ENCODE measurements around the gene ZFYVE28.

Gene ZFYVE28

DNA sequence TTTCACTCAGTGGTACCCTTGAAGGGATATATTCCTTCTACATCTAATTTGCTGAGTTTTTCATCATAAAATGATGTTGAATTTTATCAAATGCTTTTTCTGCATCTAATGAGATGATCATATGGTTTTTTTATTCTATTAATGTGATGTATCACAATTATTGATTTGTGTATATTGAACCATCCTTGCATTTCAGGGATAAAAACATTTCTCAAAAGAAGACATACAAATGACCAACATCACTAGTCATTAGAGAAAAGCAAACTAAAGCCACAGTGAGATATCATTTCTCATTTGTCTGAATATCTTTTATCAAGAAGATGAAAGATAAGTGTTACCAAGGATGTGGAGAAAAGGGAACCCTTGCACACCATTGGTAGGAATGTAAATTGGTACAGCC lies 90.9 kb downstream of the ZFYVE28 start:
- DNase-seq (ENCODE audit: low spot score) = no peak
- TF ChIP-seq, protein P1, sequence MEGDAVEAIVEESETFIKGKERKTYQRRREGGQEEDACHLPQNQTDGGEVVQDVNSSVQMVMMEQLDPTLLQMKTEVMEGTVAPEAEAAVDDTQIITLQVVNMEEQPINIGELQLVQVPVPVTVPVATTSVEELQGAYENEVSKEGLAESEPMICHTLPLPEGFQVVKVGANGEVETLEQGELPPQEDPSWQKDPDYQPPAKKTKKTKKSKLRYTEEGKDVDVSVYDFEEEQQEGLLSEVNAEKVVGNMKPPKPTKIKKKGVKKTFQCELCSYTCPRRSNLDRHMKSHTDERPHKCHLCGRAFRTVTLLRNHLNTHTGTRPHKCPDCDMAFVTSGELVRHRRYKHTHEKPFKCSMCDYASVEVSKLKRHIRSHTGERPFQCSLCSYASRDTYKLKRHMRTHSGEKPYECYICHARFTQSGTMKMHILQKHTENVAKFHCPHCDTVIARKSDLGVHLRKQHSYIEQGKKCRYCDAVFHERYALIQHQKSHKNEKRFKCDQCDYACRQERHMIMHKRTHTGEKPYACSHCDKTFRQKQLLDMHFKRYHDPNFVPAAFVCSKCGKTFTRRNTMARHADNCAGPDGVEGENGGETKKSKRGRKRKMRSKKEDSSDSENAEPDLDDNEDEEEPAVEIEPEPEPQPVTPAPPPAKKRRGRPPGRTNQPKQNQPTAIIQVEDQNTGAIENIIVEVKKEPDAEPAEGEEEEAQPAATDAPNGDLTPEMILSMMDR (IDR thresholded peaks at IDR 0.05; ENCODE audit: extremely low read depth, insufficient read depth, missing control alignments) = no peak
- in situ Hi-C loops (cut with MboI; ENCODE audit: low pct_unique_long_range_greater_than_20kb, low sequenced_read_pairs, unreplicated experiment) = no loop called here

DNA sequence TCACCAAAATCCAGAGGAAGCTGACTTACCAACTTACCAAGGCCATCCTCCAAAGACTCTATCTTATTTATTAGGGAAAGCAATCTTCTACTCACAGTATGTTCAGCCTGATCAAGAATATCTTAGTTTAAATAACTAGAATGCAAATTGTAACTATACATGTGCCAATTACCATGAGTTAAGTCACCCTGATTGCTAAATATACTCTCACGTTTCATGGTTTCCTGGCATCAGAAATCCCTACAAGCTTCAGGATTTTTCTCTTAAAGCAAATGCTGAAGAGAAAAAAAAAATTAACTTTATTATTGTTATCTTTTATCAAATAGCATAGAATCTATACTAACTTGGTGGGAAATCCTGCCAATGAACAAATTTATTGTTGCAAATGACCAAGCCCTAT lies 93.6 kb downstream of the ZFYVE28 start:
- in situ Hi-C loops (cut with MboI; ENCODE audit: low pct_unique_long_range_greater_than_20kb, low sequenced_read_pairs, unreplicated experiment) = no loop called here
- no peak for DNase-seq (ENCODE audit: low spot score)
- TF ChIP-seq, protein P1 (IDR thresholded peaks at IDR 0.05; ENCODE audit: extremely low read depth, insufficient read depth, missing control alignments) = no peak

- no peak for DNase-seq (ENCODE audit: low spot score)
- TF ChIP-seq, protein P1 (IDR thresholded peaks at IDR 0.05; ENCODE audit: extremely low read depth, insufficient read depth, missing control alignments) = no peak
- in situ Hi-C loops (cut with MboI; ENCODE audit: low pct_unique_long_range_greater_than_20kb, low sequenced_read_pairs, unreplicated experiment) = no loop called here
Observed at GRCh38 chr4:2322841-2323240, 95.6 kb downstream of the ZFYVE28 start.

GRCh38 chr4:2322227-2322626 lies 96.2 kb downstream of the ZFYVE28 start:
- in situ Hi-C loops (cut with MboI; ENCODE audit: low pct_unique_long_range_greater_than_20kb, low sequenced_read_pairs, unreplicated experiment) = no loop called here
- no peak for DNase-seq (ENCODE audit: low spot score)
- TF ChIP-seq, protein P1 (IDR thresholded peaks at IDR 0.05; ENCODE audit: extremely low read depth, insufficient read depth, missing control alignments) = no peak

- TF ChIP-seq, protein P1 (IDR thresholded peaks at IDR 0.05; ENCODE audit: extremely low read depth, insufficient read depth, missing control alignments) = no peak
- DNase-seq (ENCODE audit: low spot score) = no peak
- in situ Hi-C loops (cut with MboI; ENCODE audit: low pct_unique_long_range_greater_than_20kb, low sequenced_read_pairs, unreplicated experiment) = no loop called here
Observed at GRCh38 chr4:2321279-2322196, 96.9 kb downstream of the ZFYVE28 start.

- TF ChIP-seq, protein P1 (IDR thresholded peaks at IDR 0.05; ENCODE audit: extremely low read depth, insufficient read depth, missing control alignments) = no peak
- in situ Hi-C loops (cut with MboI; ENCODE audit: low pct_unique_long_range_greater_than_20kb, low sequenced_read_pairs, unreplicated experiment) = no loop called here
- no peak for DNase-seq (ENCODE audit: low spot score)
Observed at GRCh38 chr4:2320746-2321145, 97.7 kb downstream of the ZFYVE28 start.

All from GM13977 (cell line).